Transverse colon (tissue), 4 donors: ENCODE data around the gene GNB2. TPM values are rescaled to one million over a fixed set of nuclear protein-coding genes. Genes with fewer than 3 reads are reported as not detected.
"Not testable (repeated sequence)": the region's sequence is repeated elsewhere in the genome, so short reads cannot be mapped to it uniquely, and the experiment has no call there.

Experiments used
- DNase-seq: peaks from one replicate; pipeline ENCODE4 v3.0.0-alpha.2; 2019
- H3K27ac ChIP-seq, 4 donors: fragments of 200-600 bp; sonication (generic); 2 replicates each; pipeline ENCODE4 v1.5.1; 2016 to 2018; ENCODE audit warnings: inconsistent platforms in 4 of 4
- H3K27me3 ChIP-seq: fragments of 200-600 bp; sonication (generic); 2 replicates; pipeline ENCODE4 v1.5.1; 2017; ENCODE audit warnings: inconsistent platforms
- H3K36me3 ChIP-seq, 4 donors: fragments of 200-600 bp; sonication (generic); 2 replicates each; pipeline ENCODE4 v1.5.1; 2017 to 2019; ENCODE audit warnings: inconsistent platforms in 4 of 4
- H3K4me1 ChIP-seq, 4 donors: fragments of 200-600 bp; sonication (generic); 2 replicates each; pipeline ENCODE4 v1.5.1; 2017 to 2020; ENCODE audit warnings: inconsistent platforms in 4 of 4
- H3K4me3 ChIP-seq, 4 donors: fragments of 200-600 bp; sonication (generic); 1 replicate in 1 of 4; 2 replicates in 3 of 4; pipeline versions ENCODE4 v1.5.1 to v1.6.1; 2017 to 2019; ENCODE audit warnings: inconsistent platforms in 4 of 4
- H3K9me3 ChIP-seq, 2 donors: fragments of 200-600 bp; sonication (generic); 2 replicates each; pipeline ENCODE4 v1.5.1; 2017 to 2019; ENCODE audit warnings: inconsistent platforms in 2 of 2
- EP300 ChIP-seq: sonication (generic); formaldehyde crosslinking; IDR thresholded peaks from one replicate; pipeline ENCODE4 v1.6.1; 2017; ENCODE audit warnings: antibody characterized with exemption, low read depth
- POLR2A ChIP-seq: fragments of 450-650 bp; IDR thresholded peaks from one replicate; pipeline ENCODE4 v1.6.1; 2016; ENCODE audit warnings: antibody characterized with exemption, mild to moderate bottlenecking, moderate library complexity
- POLR2AphosphoS5 ChIP-seq, 3 donors: sonication (generic); formaldehyde crosslinking; IDR thresholded peaks; one replicate each; pipeline ENCODE4 v1.6.1; 2016; ENCODE audit warnings: antibody characterized with exemption in 3 of 3
- WGBS, 2 donors: methylation state at CpG; one replicate each; pipeline ENCODE4 v1.1.5; 2018; ENCODE audit warnings: low coverage in 1 of 2; 5-methylcytosine and 5-hydroxymethylcytosine counted together
- in situ Hi-C, 4 donors: fragments of 200-750 bp; cut with MboI; loops; one replicate each; pipeline versions ENCODE4 v1.15.0 to v1.15.1; 2017; ENCODE audit warnings: low sequenced_read_pairs in 3 of 4, low pct_ligation_motif_present in 1 of 4, low pct_unique_long_range_greater_than_20kb in 1 of 4
- intact Hi-C: fragments of 100-400 bp; cut with DNase I; formaldehyde crosslinking; loops from one replicate; pipeline ENCODE4 v1.15.1; 2023; ENCODE audit warnings: low total_unique reads
- total RNA-seq, 4 donors: library from RNA; depleted of rRNA; stranded (reverse); fragments of >200 nt; gene quantifications; one replicate each; pipeline ENCODE4 v1.1.0, GENCODE V29; 2016
- TF ChIP-seq, protein P1 (sequence below), 5 experiments: fragments of 200-600 bp in 3 of 5; fragments of 450-650 bp in 2 of 5; sonication (generic) in 3 of 5; IDR thresholded peaks; 1 replicate in 2 of 5; 2 replicates in 3 of 5; pipeline ENCODE4 v1.5.1; 2016 to 2017; ENCODE audit warnings: antibody characterized with exemption in 5 of 5, inconsistent platforms in 3 of 5, mild to moderate bottlenecking in 2 of 5, moderate library complexity in 1 of 5

GNB2 gene
- total RNA-seq, 4 donors from 2014 or later, result 192 to 301 (median 246) TPM

DNA sequence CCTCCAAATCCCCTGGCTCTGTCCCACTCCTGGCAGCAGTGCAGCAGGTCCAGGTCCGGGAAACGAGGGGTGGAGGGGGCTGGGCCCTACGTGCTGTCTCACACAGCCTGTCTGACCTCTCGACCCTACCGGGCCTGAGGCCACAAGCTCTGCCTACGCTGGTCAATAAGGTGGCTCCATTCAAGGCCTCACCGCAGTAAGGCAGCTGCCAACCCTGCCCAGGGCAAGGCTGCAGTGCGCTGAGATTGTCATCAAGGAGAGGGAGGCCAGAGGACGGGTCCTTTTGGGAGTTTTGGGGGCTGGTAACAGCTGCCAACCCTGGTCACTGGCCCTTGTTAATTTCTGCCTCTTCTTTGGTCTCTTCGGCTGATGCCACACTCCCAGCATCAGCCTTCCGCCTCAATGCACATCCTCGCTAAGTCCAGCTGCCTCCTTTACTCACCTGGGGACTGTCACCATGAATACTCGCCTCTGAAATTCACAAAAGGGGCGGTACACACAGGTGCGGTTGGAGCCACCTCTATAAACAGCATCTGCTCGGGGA lies 50.3 kb downstream of the GNB2 start:
- in situ Hi-C loops (loop anchor here in 2 of 4 donors (25.0 kb wide), 2 partner anchors 138 to 262 kb away; partner anchors contain the start of genes SLC12A9 (in 1 of the 2), SPACDR (in 1 of the 2) and TRIP6 (in 1 of the 2)), intact Hi-C loops (no loop called here)
- peaks cover 8 to 29% (median 18%) of the 10 kb centered on the region in 4 donors for H3K4me1 ChIP-seq
- WGBS, 2 donors, result 67 to 78% methylated on average over 4 to 16 of the region's 16 CpGs
- TF ChIP-seq POLR2A, result no peak
- TF ChIP-seq POLR2AphosphoS5 (IDR thresholded peaks at IDR 0.05), result no peak
- TF ChIP-seq, protein P1, sequence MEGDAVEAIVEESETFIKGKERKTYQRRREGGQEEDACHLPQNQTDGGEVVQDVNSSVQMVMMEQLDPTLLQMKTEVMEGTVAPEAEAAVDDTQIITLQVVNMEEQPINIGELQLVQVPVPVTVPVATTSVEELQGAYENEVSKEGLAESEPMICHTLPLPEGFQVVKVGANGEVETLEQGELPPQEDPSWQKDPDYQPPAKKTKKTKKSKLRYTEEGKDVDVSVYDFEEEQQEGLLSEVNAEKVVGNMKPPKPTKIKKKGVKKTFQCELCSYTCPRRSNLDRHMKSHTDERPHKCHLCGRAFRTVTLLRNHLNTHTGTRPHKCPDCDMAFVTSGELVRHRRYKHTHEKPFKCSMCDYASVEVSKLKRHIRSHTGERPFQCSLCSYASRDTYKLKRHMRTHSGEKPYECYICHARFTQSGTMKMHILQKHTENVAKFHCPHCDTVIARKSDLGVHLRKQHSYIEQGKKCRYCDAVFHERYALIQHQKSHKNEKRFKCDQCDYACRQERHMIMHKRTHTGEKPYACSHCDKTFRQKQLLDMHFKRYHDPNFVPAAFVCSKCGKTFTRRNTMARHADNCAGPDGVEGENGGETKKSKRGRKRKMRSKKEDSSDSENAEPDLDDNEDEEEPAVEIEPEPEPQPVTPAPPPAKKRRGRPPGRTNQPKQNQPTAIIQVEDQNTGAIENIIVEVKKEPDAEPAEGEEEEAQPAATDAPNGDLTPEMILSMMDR (IDR thresholded peaks at IDR 0.05), result no peak
- no peak for TF ChIP-seq EP300
- no peaks in the 10 kb centered on the region for H3K9me3 ChIP-seq
- H3K4me3 ChIP-seq, result no peak overlapping the region
- H3K27me3 ChIP-seq, result peaks cover 62% of the 10 kb centered on the region
- no peaks in the 10 kb centered on the region for H3K36me3 ChIP-seq
- H3K27ac ChIP-seq, result no peak overlapping the region
- no peak for DNase-seq

DNA sequence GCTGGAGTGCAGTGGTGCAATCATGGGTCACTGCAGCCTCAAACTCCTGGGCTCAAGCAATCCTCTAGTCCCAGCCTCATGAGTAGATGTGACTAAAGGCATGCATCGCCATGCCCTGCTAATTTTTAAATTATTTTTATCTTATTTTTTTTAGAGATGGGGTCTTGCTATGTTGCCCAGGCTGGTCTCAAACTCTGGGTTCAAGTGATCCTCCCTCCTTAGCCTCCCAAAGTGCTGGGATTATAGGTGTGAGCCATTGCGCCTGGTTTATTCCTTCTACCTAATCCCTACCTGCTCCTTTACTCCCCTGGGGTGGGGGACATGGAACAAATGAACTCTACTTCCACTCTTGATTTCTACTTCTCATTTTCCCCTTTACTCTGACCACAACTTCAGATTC lies 50.8 kb downstream of the GNB2 start:
- Histone ChIP-seq H3K27me3 (peaks cover 56% of the 10 kb centered on the region), H3K4me1 (peaks cover 8 to 27% (median 17%) of the 10 kb centered on the region in 4 donors)
- in situ Hi-C loops, result loop anchor here in 2 of 4 donors (25.0 kb wide), 2 partner anchors 138 to 262 kb away; partner anchors contain the start of genes SLC12A9 (in 1 of the 2), SPACDR (in 1 of the 2) and TRIP6 (in 1 of the 2)
- H3K27ac ChIP-seq, H3K9me3 ChIP-seq, DNase-seq, H3K4me3 ChIP-seq, intact Hi-C loops, H3K36me3 ChIP-seq: not testable (repeated sequence)
- WGBS, 2 donors, result 89 to 92% methylated on average over 2 of the region's 2 CpGs

DNA sequence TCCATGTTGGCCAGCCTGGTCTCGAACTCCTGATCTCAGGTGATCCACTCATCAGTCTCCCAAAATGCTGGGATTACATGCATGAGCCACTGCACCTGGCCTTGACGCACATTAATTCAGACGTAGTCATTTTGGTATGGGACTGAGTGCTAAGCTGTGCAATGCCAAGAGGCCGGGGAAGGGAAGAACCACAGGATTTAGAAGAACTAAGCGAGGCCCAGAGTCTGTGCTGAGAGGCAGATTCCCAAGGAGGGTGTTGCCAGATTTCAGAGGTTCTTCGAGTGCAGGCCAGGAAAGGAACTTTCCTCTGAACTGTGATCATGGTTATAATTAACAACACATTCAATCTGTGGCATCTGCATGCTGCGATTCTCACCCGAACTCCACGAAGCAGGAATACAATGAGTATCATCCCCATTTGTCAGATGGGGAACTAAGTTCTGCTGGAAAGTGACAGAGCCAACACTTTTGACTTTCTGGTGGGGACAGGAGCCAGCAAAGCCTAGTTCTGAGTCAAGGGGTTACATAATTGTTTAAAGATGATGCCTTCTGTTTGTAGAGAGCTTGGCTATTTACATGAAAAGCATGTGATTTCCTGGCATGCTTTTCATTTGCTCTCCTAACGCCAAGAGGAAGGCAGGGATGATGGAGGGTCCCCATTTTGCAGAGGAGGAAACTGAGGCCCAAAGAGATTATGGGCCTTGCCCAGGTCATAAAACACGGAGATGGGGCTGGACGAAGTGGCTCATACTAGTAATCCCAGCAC lies 53.6 kb downstream of the GNB2 start:
- no peaks in the 10 kb centered on the region for H3K36me3 ChIP-seq
- peaks cover 28% of the 10 kb centered on the region for H3K27me3 ChIP-seq
- peak overlapping the region; percentile 26 to 44 (median 40) for H3K27ac ChIP-seq
- H3K4me3 ChIP-seq, result no peak overlapping the region
- peaks cover 0 to 15% (median 5%) of the 10 kb centered on the region in 4 donors for H3K4me1 ChIP-seq
- intact Hi-C loops, result no loop called here
- no peak for DNase-seq
- whole genome bisulfite sequencing, 2 donors, result 61 to 82% methylated on average over 3 to 12 of the region's 12 CpGs
- in situ Hi-C loops, result no loop called here
- H3K9me3 ChIP-seq, result no peaks in the 10 kb centered on the region
- TF ChIP-seq, protein P1 (IDR thresholded peaks at IDR 0.05), result no peak
- TF ChIP-seq POLR2A (no peak), EP300 (no peak), POLR2AphosphoS5 (IDR thresholded peaks at IDR 0.05) (no peak)

DNA sequence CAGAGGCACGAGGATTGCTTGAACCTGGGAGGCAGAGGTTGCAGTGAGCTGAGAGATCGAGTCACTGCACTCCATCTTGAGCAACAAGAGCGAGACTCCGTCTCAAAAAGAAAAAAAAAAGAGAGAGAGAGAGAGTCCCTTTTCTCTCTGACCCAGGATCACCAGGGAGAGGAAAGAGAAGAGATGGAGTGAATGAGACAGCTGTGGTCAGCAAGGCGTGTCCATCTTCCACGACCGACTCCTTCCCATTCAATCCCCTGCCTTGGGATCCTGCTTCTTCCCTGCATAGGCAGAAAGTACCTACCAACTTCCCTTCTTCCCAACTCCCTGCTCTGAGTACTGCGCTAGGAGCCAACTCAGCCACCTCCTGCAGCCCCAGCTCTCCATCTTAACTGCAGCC lies 54.7 kb downstream of the GNB2 start:
- WGBS, 2 donors, result 68 to 86% methylated on average over 2 to 8 of the region's 8 CpGs
- in situ Hi-C loops (no loop called here), intact Hi-C loops (no loop called here)
- no peak for DNase-seq
- Histone ChIP-seq H3K27me3 (peaks cover 18% of the 10 kb centered on the region), H3K4me3 (no peak overlapping the region), H3K36me3 (no peaks in the 10 kb centered on the region), H3K27ac (no peak overlapping the region), H3K4me1 (peaks cover 0 to 15% (median 5%) of the 10 kb centered on the region in 4 donors), H3K9me3 (no peaks in the 10 kb centered on the region)
- TF ChIP-seq POLR2AphosphoS5 (IDR thresholded peaks at IDR 0.05) (no peak), EP300 (no peak), POLR2A (no peak)
- TF ChIP-seq, protein P1 (IDR thresholded peaks at IDR 0.05), result no peak

Other genes starting within 250 kb of the GNB2 start
- gene ZCWPW1, start 245.0 kb upstream of the GNB2 start, total RNA-seq, result 1 to 10 TPM in 1 of 4 donors, under 1 TPM in 2, not detected in 1; 0.68 to 2.4 (median 0.80) TPM
- gene MEPCE, start 243.9 kb upstream of the GNB2 start, total RNA-seq, result 10 to 100 TPM; 25.9 to 41.9 (median 30.5) TPM
- 10 to 100 TPM; 17.1 to 98.4 (median 37.2) TPM for gene PPP1R35, start 237.2 kb upstream of the GNB2 start, total RNA-seq
- not detected for gene SPACDR, start 209.5 kb upstream of the GNB2 start, total RNA-seq
- gene TSC22D4, start 194.5 kb upstream of the GNB2 start, total RNA-seq, result 100 to 1,000 TPM in 1 of 4 donors, 10 to 100 TPM in 3; 41.6 to 101 (median 67.6) TPM
- gene NYAP1, start 189.8 kb upstream of the GNB2 start, total RNA-seq, result 1 to 10 TPM in 1 of 4 donors, under 1 TPM in 1, not detected in 2; 0.41 to 1.4 TPM
- gene AGFG2, start 134.5 kb upstream of the GNB2 start, total RNA-seq, result 100 to 1,000 TPM in 2 of 4 donors, 10 to 100 TPM in 2; 63.8 to 154 (median 102) TPM
- gene SAP25, start 99.8 kb upstream of the GNB2 start, total RNA-seq, result 10 to 100 TPM in 1 of 4 donors, 1 to 10 TPM in 1, under 1 TPM in 1, not detected in 1; 0.96 to 52.4 (median 2.7) TPM
- 100 to 1,000 TPM; 115 to 508 (median 151) TPM for gene LRCH4, start 87.6 kb upstream of the GNB2 start, total RNA-seq
- gene FBXO24, start 87.4 kb upstream of the GNB2 start, total RNA-seq, result under 1 TPM in 2 of 4 donors, not detected in 2; 0.14 to 0.79 TPM
- gene PCOLCE, start 71.4 kb upstream of the GNB2 start, total RNA-seq, result 10 to 100 TPM in 2 of 4 donors, 1 to 10 TPM in 2; 5.6 to 46.2 (median 11.7) TPM
- 10 to 100 TPM; 13.5 to 39.6 (median 18.4) TPM for gene MOSPD3, start 61.2 kb upstream of the GNB2 start, total RNA-seq
- gene TFR2, start 32.2 kb upstream of the GNB2 start, total RNA-seq, result under 1 TPM in 3 of 4 donors, not detected in 1; 0.60 to 0.68 (median 0.64) TPM
- not detected for gene ACTL6B, start 17.3 kb upstream of the GNB2 start, total RNA-seq
- gene GIGYF1, start 20.5 kb downstream of the GNB2 start, total RNA-seq, result 100 to 1,000 TPM in 1 of 4 donors, 10 to 100 TPM in 3; 25.4 to 104 (median 51.8) TPM
- 10 to 100 TPM; 10.7 to 58.7 (median 34.1) TPM for gene POP7, start 32.4 kb downstream of the GNB2 start, total RNA-seq
- gene EPO, start 46.7 kb downstream of the GNB2 start, total RNA-seq, result not detected
- gene ZAN, start 59.9 kb downstream of the GNB2 start, total RNA-seq, result not detected
- 10 to 100 TPM; 23.2 to 95.5 (median 43.5) TPM for gene EPHB4, start 153.8 kb downstream of the GNB2 start, total RNA-seq
- gene SLC12A9, start 179.0 kb downstream of the GNB2 start, total RNA-seq, result 10 to 100 TPM; 21.0 to 46.2 (median 23.1) TPM
- 10 to 100 TPM; 10.9 to 24.3 (median 21.2) TPM for gene TRIP6, start 193.6 kb downstream of the GNB2 start, total RNA-seq
- 100 to 1,000 TPM in 2 of 4 donors, 10 to 100 TPM in 2; 64.6 to 217 (median 103) TPM for gene SRRT, start 201.4 kb downstream of the GNB2 start, total RNA-seq
- 10 to 100 TPM in 1 of 4 donors, 1 to 10 TPM in 2, not detected in 1; 1.3 to 19.1 (median 3.7) TPM for gene UFSP1, start 216.0 kb downstream of the GNB2 start, total RNA-seq
- 10 to 100 TPM in 3 of 4 donors, 1 to 10 TPM in 1; 3.8 to 29.9 (median 14.3) TPM for gene ACHE, start 222.1 kb downstream of the GNB2 start, total RNA-seq